Left lung (tissue), 10 donors: Measurements from ENCODE around the gene ZRANB2. TPM values are rescaled to one million over a fixed set of nuclear protein-coding genes. Genes with fewer than 3 reads are reported as not detected.
A peak's percentile ranks its signal among the peaks of the same experiment; 100 is the strongest.

ENCODE experiments used
- ATAC-seq: fragments of 200-7000 bp; cut with Tn5 transposase; one replicate; pipeline ENCODE4 v1.9.1; 2020; ENCODE audit warnings: moderate library complexity
- DNase-seq, 4 donors: peaks; one replicate each; pipeline ENCODE4 v3.0.0-alpha.2; 2013 to 2020
- H3K27ac ChIP-seq, 2 donors: fragments of 200-600 bp; sonication (generic) in 1 of 2; one replicate each; pipeline versions ENCODE4 v1.5.0 to v1.8.0; 2020 to 2021
- H3K27me3 ChIP-seq, 2 donors: fragments of 200-600 bp; sonication (generic) in 1 of 2; one replicate each; pipeline versions ENCODE4 v1.5.0 to v1.8.0; 2020 to 2021
- H3K36me3 ChIP-seq, 2 donors: fragments of 200-600 bp; sonication (generic) in 1 of 2; one replicate each; pipeline versions ENCODE4 v1.5.0 to v1.8.0; 2020 to 2021
- H3K4me1 ChIP-seq, 2 donors: fragments of 200-600 bp; one replicate each; pipeline ENCODE4 v1.8.0; 2021
- H3K4me3 ChIP-seq, 2 donors: fragments of 200-600 bp; sonication (generic) in 1 of 2; one replicate each; pipeline versions ENCODE4 v1.5.0 to v1.8.0; 2020 to 2021; ENCODE audit warnings: mild to moderate bottlenecking in 1 of 2
- H3K9me3 ChIP-seq, 2 donors: fragments of 200-600 bp; sonication (generic) in 1 of 2; one replicate each; pipeline versions ENCODE4 v1.5.0 to v1.8.0; 2020 to 2021
- intact Hi-C, 2 donors: fragments of 100-400 bp; cut with DNase I; formaldehyde crosslinking; loops; one replicate each; pipeline versions ENCODE4 v1.11.2 to v1.14.2; 2022
- polyA plus RNA-seq, 6 donors: library from polyadenylated mRNA; unstranded; fragments of 120-200 nt; gene quantifications; one replicate each; pipeline ENCODE4 v1.2.1, GENCODE V29; 2013; ENCODE audit not compliant: insufficient read length in 6 of 6
- total RNA-seq, 2 donors: library from RNA; stranded (reverse); fragmentation: NEBNext Ultra II Directional; extraction: Animal tissue kit (Norgen Biotek cat#: 25700); gene quantifications; one replicate each; pipeline ENCODE4 v1.2.1, GENCODE V29; 2021
- TF ChIP-seq, protein P1 (sequence below), 2 donors: fragments of 200-600 bp; sonication (generic) in 1 of 2; IDR thresholded peaks; one replicate each; pipeline versions ENCODE4 v1.5.0 to v1.8.0; 2021; ENCODE audit warnings: antibody characterized with exemption in 2 of 2
- donor health status: DM: no; HTN: yes; CAD: no.
- donor health status: DM: no; HTN: no; CAD: no.

The ZRANB2 gene
- total and polyA plus RNA-seq, 8 donors: 69.8 to 244 (median 229) TPM

DNA sequence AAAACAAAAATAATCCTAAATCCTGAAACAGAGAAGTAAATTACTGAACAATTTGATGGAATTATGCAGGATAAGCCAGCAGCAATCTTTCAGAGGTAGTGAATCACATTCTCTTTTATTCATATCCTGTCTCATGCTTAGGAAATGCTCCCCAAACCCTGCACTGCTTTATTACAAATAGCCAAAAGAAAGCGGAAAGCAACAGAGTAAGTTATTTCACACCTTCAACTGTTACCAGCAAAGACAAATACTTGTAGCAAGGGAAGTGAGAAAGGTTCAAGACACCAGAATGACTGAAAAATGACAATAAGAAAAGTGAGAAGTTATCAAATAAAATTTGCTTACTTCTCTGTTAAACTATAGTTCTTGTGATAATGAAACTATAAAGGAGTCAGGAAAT, 6.2 kb downstream of the ZRANB2 start:
- Histone ChIP-seq H3K27ac (no peak overlapping the region), H3K36me3 (peaks cover 0 to 91% of the 10 kb centered on the region in 2 donors), H3K4me3 (no peak overlapping the region), H3K27me3 (no peaks in the 10 kb centered on the region), H3K4me1 (peaks cover 0 to 27% of the 10 kb centered on the region in 2 donors), H3K9me3 (no peaks in the 10 kb centered on the region)
- intact Hi-C loops: loop anchor here in 1 of 2 donors (10.0 kb wide), 1 partner anchor 830 kb away; no protein-coding TSS in a partner anchor
- DNase-seq (no peak), ATAC-seq (no peak)
- TF ChIP-seq, protein P1, sequence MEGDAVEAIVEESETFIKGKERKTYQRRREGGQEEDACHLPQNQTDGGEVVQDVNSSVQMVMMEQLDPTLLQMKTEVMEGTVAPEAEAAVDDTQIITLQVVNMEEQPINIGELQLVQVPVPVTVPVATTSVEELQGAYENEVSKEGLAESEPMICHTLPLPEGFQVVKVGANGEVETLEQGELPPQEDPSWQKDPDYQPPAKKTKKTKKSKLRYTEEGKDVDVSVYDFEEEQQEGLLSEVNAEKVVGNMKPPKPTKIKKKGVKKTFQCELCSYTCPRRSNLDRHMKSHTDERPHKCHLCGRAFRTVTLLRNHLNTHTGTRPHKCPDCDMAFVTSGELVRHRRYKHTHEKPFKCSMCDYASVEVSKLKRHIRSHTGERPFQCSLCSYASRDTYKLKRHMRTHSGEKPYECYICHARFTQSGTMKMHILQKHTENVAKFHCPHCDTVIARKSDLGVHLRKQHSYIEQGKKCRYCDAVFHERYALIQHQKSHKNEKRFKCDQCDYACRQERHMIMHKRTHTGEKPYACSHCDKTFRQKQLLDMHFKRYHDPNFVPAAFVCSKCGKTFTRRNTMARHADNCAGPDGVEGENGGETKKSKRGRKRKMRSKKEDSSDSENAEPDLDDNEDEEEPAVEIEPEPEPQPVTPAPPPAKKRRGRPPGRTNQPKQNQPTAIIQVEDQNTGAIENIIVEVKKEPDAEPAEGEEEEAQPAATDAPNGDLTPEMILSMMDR (IDR thresholded peaks at IDR 0.05): no peak

GRCh38 chr1:71072273-71072672, 8.6 kb downstream of the ZRANB2 start:
- TF ChIP-seq, protein P1 (IDR thresholded peaks at IDR 0.05): no peak
- Histone ChIP-seq H3K36me3 (peaks cover 0 to 100% of the 10 kb centered on the region in 2 donors), H3K4me1 (peaks cover 0 to 4% of the 10 kb centered on the region in 2 donors), H3K27me3 (no peaks in the 10 kb centered on the region), H3K27ac (no peak overlapping the region), H3K4me3 (no peak overlapping the region), H3K9me3 (no peaks in the 10 kb centered on the region)
- intact Hi-C loops: loop anchor here in 1 of 2 donors (10.0 kb wide), 1 partner anchor 827 kb away; no protein-coding TSS in a partner anchor
- no peak for DNase-seq
- ATAC-seq: no peak

- intact Hi-C loops: loop anchor here in 1 of 2 donors (10.0 kb wide), 1 partner anchor 827 kb away; no protein-coding TSS in a partner anchor
- DNase-seq (no peak), ATAC-seq (no peak)
- Histone ChIP-seq H3K9me3 (no peaks in the 10 kb centered on the region), H3K4me1 (no peaks in the 10 kb centered on the region), H3K4me3 (no peak overlapping the region), H3K27me3 (no peaks in the 10 kb centered on the region), H3K36me3 (peaks cover 0 to 100% of the 10 kb centered on the region in 2 donors), H3K27ac (no peak overlapping the region)
- TF ChIP-seq, protein P1 (IDR thresholded peaks at IDR 0.05): no peak
Measured at GRCh38 chr1:71071720-71072119, 9.1 kb downstream of the ZRANB2 start.

DNA sequence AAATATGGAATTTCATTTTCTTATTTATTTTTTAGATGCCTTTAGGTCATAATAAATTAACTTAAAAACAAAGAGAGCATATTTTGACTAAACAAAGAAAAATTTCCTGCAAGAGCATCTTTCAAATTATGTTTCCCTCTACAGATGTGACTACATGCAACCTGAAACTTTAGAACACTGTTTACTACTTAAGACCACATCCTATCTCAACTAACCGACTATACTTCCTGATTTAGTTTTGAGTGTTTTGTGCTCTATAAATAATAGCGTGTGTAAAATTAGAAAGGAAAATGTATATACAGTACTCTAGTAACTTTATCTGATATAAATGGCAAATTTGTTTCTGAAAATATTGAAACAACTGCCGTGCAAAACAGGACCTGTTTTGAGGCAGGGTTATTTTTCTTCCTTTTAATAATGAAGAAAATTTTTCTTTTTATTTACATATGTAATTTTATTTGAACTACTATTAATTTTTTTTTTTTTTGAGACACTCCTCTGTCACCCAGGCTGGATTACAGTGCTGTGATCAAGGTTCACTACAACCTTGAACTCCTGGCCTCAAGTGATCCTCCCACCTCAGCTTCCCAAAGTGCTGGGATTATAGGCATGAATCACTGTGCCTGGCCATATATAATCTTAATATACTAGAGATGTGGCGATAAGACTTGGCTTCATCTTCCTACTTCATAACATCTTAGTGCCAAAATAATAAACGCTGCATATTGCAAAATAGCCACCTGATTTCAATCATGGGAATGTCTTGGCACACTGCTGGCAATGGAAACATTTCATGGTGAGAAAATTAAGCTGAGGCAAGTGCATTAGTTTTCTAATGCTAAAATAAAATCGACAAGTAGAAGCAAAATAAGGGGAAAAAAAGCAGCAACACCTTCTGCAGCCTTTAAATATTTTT, 12.3 kb downstream of the ZRANB2 start:
- H3K27ac ChIP-seq: no peak overlapping the region
- TF ChIP-seq, protein P1 (IDR thresholded peaks at IDR 0.05): no peak
- H3K36me3 ChIP-seq: peaks cover 0 to 100% of the 10 kb centered on the region in 2 donors
- no peaks in the 10 kb centered on the region for H3K4me1 ChIP-seq
- ATAC-seq: no peak
- no peak overlapping the region for H3K4me3 ChIP-seq
- H3K27me3 ChIP-seq: no peaks in the 10 kb centered on the region
- H3K9me3 ChIP-seq: no peaks in the 10 kb centered on the region
- DNase-seq: no peak
- intact Hi-C loops: no loop called here

GRCh38 chr1:71054791-71055190, 26.0 kb downstream of the ZRANB2 start:
- intact Hi-C loops: no loop called here
- Histone ChIP-seq H3K4me3 (no peak overlapping the region), H3K36me3 (peaks cover 0 to 19% of the 10 kb centered on the region in 2 donors), H3K27ac (no peak overlapping the region), H3K27me3 (peaks cover 0 to 5% of the 10 kb centered on the region in 2 donors), H3K9me3 (no peaks in the 10 kb centered on the region), H3K4me1 (no peaks in the 10 kb centered on the region)
- DNase-seq (peak in 1 of 4 donors; percentile 40), ATAC-seq (no peak)
- TF ChIP-seq, protein P1 (IDR thresholded peaks at IDR 0.05): no peak
